Right renal cortex interstitium (tissue), 3 donors: Measurements from ENCODE around the gene UTS2R. TPM values are rescaled to one million over a fixed set of nuclear protein-coding genes. Genes with fewer than 3 reads are reported as not detected.
"Not testable (repeated sequence)": the region's sequence is repeated elsewhere in the genome, so short reads cannot be mapped to it uniquely, and the experiment has no call there.

Experiments
- DNase-seq, 3 donors: peaks; one replicate each; pipeline ENCODE4 v3.0.0-alpha.2; 2013; ENCODE audit warnings: low read depth in 3 of 3, low spot score in 2 of 3
- polyA plus RNA-seq, 3 donors: library from polyadenylated mRNA; unstranded; fragments of 120-200 nt; gene quantifications; one replicate each; pipeline ENCODE4 v1.2.1, GENCODE V29; 2013; ENCODE audit not compliant: insufficient read length in 3 of 3

The UTS2R gene
- polyA plus RNA-seq, 3 donors: 0.11 to 0.61 (median 0.41) TPM

GRCh38 chr17:82333279-82334171 is 38.0 kb upstream of the UTS2R start, which contains the start of gene SECTM1:
Gene SECTM1, minus strand, starts transcription at chr17:82333766. Its CDS starts 6,526 bp downstream, at chr17:82327240.
- DNase-seq: no peak

GRCh38 chr17:82334204-82334621 is 37.4 kb upstream of the UTS2R start:
- no peak for DNase-seq

GRCh38 chr17:82334622-82335394 is 36.8 kb upstream of the UTS2R start:
- no peak for DNase-seq

GRCh38 chr17:82338858-82339633 is 32.5 kb upstream of the UTS2R start:
- no peak for DNase-seq

- no peak for DNase-seq
Observed at GRCh38 chr17:82339634-82340580, 31.7 kb upstream of the UTS2R start.

- DNase-seq: no peak
Observed at GRCh38 chr17:82342361-82343079, 29.0 kb upstream of the UTS2R start.

GRCh38 chr17:82343560-82343959 is 28.0 kb upstream of the UTS2R start:
- no peak for DNase-seq

- no peak for DNase-seq
Observed at GRCh38 chr17:82344175-82344907, 27.2 kb upstream of the UTS2R start.

- no peak for DNase-seq
Observed at GRCh38 chr17:82345151-82345976, 26.2 kb upstream of the UTS2R start.

GRCh38 chr17:82346342-82347300 is 24.9 kb upstream of the UTS2R start:
- no peak for DNase-seq

- DNase-seq: not testable (repeated sequence)
Observed at GRCh38 chr17:82347994-82348393, 23.6 kb upstream of the UTS2R start.

GRCh38 chr17:82348434-82348833 is 23.1 kb upstream of the UTS2R start:
- no peak for DNase-seq

GRCh38 chr17:82348866-82349265 is 22.7 kb upstream of the UTS2R start:
- DNase-seq: no peak

- DNase-seq: no peak
Observed at GRCh38 chr17:82349287-82349701, 22.3 kb upstream of the UTS2R start.

- DNase-seq: no peak
Observed at GRCh38 chr17:82350182-82351030, 21.2 kb upstream of the UTS2R start.
